GM10847 (cell line): ENCODE measurements around the gene MYCBP.
A peak's percentile ranks its signal among the peaks of the same experiment; 100 is the strongest.

Experiments used
- POLR2A ChIP-seq: IDR thresholded peaks from 2 replicates; pipeline ENCODE4 v1.6.1; 2011; ENCODE audit not compliant: insufficient read length; ENCODE audit errors: extremely low read depth

The MYCBP gene, protein sequence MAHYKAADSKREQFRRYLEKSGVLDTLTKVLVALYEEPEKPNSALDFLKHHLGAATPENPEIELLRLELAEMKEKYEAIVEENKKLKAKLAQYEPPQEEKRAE

GRCh38 chr1:38873027-38873969, at the start of gene MYCBP:
TSS of gene MYCBP (minus strand) at chr1:38873348. CDS start at chr1:38873305, 43 bp downstream.
- TF ChIP-seq POLR2A = peak; percentile 62

GRCh38 chr1:38919130-38919529, 46.0 kb upstream of the MYCBP start:
- TF ChIP-seq POLR2A = no peak

- no peak for TF ChIP-seq POLR2A
These were observed 45.4 kb upstream of the MYCBP start for GRCh38 chr1:38918568-38918967.

GRCh38 chr1:38917772-38918171, 44.6 kb upstream of the MYCBP start:
- TF ChIP-seq POLR2A = no peak

DNA sequence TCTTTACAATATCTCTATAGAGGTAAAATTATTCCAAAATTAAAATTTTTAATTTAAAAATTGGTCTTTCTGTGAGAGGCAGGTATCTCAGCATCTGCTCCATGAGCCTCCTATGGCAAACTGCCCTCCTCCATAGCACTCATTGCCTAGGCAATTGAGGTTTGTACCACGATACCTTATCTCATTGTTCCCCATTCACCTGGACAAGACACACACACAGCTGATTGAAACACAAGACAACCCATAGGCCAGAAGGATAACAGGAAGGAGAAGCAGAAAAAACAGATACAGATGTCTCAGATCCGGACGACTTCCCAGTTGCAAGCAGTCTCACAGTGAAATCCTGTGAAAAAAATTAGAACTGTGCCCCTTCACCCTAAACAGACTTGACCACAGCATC, 44.2 kb upstream of the MYCBP start:
- no peak for TF ChIP-seq POLR2A

DNA sequence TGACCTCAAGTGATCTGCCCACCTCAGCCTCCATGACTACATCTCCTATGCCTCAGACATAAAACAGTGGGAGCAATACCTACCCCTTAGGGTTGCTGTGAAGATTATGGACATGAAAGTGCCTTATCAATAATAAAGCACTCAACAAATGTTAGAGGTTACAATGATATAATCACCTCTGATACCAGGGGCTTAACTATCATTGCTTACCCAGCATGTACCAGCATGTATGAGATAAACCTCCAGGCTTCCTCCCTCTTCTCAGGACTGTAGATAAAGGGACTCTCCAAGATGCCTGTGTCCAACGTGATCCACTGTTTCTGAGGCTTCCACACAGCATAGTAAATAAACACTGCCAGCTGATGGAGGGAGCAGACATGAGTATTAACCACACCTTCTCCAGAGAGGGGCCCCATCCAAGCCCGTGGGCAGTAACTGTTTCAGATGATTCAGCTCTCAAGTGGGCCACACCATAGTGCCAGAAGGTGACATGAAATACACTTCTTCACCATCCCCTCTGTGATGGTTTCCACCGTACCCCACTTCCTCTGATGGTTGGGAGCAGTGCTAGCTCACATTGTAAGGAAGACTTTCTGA, 42.3 kb upstream of the MYCBP start:
- TF ChIP-seq POLR2A = no peak

- no peak for TF ChIP-seq POLR2A
These were observed 35.7 kb upstream of the MYCBP start for GRCh38 chr1:38908821-38909220.

DNA sequence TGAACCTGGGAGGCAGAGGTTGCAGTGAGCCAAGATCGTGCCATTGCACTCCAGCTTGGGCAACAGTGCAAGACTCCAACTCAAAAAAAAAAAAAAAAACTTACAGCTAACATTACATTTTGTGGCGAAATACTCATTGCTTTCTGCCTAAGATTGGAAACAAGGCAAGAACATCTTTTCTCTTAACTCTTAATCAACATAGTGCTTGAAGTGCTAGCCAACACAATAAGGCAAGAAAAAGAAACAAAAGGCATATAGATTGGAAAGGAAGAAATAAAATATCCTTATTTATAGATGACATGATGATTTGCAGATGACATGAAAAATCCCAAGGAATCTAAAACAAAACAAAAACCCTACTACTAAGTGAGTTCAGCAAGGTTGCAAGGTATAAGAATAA, 32.8 kb upstream of the MYCBP start:
- no peak for TF ChIP-seq POLR2A

GRCh38 chr1:38899560-38899959, 26.4 kb upstream of the MYCBP start:
- no peak for TF ChIP-seq POLR2A

DNA sequence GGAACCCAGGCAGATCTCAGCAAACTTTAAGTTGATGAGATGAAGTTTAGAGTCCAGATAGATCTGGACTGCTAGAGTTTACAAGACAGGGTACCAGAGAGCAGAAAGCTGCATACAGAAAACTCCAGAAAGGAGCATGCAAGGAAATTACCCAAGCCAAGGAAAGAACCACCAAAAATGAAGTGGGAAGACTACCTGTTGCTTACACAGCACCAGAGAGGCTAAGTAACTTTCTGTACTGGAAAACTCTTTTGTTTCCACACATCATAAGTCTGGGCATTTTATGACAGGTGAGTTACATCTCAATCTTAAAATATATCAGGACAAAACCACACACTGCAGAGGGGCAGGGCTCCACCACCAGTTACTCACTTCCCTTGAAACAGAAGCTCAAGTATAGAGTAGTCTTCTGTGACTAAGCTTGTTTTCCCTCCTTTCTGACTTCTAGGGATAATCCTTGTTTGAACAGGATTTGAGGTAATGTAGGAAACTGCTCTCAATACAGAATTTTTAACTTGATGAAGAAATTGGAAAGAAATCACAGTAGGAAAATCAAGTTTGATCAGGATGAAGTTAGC, 25.6 kb upstream of the MYCBP start:
- TF ChIP-seq POLR2A = no peak

DNA sequence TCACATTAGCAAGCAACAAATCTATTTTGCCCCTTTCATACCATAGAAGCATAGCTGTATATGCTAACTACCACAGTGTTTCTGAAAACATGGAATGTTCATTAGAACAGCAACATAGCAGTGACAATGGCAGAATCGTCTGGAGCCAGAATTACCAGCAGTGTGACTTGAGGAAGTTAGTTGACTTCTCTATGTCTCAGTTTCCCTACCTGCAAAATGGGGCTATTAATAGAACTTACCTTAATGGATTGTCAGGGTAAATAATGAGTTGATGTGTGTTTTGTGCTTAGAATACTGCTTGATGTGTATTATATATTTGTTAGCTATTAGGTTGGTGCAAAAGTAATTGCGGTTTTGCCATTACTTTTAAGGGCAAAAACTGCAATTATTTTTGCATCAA, 23.0 kb upstream of the MYCBP start:
- TF ChIP-seq POLR2A = no peak

DNA sequence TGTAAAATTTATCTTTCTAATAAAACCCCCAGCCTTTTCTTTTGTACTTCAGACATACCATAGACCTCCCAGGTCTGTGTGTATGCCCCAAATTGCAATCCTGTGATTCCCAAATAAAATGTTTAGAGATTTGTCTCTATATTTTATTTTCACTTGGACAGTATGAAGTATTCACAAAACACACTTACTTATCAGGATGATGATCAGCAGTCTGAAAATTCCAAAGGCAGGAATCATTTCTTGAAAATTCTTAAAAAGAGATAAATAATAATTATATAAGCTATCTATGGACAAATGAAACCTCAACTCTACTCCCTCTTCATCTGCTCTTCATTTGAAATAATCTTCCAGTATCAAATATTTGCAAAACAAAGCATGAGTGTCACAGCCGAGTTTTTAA, 19.8 kb upstream of the MYCBP start:
- no peak for TF ChIP-seq POLR2A

GRCh38 chr1:38891753-38892152, 18.6 kb upstream of the MYCBP start:
- no peak for TF ChIP-seq POLR2A

GRCh38 chr1:38889589-38889988, 16.4 kb upstream of the MYCBP start:
- no peak for TF ChIP-seq POLR2A

DNA sequence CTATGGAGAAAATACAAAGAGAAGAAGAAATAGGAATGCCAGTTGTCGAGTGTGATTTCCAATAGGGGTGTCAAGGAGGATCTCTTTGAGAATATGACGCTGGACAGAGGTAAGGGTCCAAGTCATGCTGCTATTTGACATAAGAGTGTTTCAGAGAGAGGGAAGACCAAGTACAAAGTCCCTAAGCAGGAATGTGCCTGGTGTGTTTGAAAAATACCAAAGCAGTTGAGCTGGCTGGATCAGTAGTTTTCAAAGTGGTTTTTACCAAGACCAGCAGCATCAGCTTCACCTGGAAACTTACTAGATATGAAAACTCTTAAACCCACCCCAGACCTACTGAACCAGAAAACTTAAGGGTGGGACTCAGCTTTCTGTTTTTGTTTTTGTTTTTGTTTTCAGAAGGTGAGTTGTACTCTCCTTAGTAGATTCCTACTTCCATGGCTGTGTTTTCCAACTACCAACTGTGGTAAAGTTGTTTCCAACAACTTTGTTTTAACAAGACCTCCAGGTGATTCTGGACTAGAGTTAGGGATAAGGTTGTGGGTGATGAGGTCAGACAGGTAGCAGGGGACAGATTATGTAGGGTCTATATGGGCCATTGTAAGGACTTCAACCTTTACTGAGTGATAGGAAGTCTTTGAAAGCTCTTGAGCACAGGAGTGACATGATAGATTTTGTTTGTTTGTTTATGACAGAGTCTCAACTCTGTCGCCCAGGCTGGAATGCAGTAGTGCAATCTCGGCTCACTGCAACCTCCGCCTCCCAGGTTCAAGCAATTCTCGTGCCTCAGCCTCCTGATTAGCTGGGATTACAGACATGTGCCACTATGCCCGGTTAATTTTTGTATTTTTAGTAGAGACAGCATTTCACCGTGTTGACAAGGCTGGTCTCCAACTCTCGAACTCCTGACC, 15.5 kb upstream of the MYCBP start:
- no peak for TF ChIP-seq POLR2A

DNA sequence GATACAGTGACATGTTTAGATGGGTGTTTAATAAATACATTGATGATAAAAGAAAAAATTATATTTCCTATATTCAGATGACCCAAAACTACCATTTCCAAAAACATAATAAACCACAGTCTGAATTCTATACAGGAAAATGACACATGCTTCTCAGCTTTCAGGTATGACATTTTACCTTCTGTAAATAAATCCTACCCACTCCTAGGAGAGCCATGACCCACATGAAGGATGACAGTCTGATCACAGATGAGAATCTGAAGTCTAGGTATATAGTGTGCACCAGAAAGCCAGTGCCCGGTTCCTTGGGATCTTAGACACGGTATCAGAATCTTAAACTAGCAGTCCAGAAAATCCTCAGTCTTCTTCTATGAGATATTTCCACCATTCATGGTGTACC, 11.9 kb upstream of the MYCBP start:
- TF ChIP-seq POLR2A = no peak

DNA sequence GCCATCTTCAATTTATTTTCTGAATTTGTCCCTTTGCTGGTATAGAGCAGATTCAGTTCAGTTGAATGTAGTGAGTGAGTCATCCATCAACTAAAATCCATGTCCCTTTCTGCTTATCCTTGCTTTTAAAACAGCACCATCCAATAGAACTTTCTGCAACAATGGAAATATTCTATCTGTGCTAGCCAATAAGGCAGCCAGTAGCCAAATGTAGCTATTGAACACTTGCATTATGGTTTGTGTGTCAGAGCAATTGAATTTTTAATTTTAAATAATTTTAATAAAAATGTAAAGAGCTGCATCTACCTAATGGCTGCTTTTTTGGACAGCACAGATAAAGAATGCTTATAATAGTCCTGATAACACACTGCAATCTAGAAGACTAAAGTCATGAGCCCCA, 8.3 kb upstream of the MYCBP start, which contains the start of gene GJA9:
GJA9 (minus strand) TSS at position 101 of the 400 bp plus-strand sequence. CDS start 5,489 bp downstream, outside the sequence.
- no peak for TF ChIP-seq POLR2A
